Stimulated activated CD8-positive, alpha-beta memory T cell treated with anti-CD3 and anti-CD28 coated beads, Interleukin-4, amount 100 ng/mL, for 48 hours (primary cell): Measurements from ENCODE around the gene GUCY2D.
A peak's percentile ranks its signal among the peaks of the same experiment; 100 is the strongest.

ENCODE experiments used
- DNase-seq: peaks from one replicate; pipeline ENCODE4 v3.0.0-alpha.2; 2020

The GUCY2D gene

DNA sequence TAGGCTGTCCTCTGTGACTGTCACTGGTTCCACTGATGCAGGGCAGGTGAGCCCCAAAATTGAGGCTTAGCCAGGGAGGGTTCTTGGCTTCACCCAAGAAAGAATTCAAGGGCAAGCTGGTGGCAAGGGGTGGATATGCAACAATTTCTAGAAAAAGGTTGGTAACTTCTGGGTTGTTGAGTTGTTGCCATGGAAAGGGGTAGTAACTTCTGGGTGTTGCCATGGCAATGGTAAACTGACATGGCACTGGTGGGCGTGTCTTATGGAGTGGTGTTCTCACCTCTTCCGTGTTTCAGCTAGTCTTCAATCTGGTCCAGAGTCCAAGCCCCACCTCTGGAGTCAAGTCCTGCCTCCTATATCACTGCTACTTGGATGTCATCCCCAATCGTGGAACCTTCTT lies 9.5 kb upstream of the GUCY2D start:
- no peak for DNase-seq

DNA sequence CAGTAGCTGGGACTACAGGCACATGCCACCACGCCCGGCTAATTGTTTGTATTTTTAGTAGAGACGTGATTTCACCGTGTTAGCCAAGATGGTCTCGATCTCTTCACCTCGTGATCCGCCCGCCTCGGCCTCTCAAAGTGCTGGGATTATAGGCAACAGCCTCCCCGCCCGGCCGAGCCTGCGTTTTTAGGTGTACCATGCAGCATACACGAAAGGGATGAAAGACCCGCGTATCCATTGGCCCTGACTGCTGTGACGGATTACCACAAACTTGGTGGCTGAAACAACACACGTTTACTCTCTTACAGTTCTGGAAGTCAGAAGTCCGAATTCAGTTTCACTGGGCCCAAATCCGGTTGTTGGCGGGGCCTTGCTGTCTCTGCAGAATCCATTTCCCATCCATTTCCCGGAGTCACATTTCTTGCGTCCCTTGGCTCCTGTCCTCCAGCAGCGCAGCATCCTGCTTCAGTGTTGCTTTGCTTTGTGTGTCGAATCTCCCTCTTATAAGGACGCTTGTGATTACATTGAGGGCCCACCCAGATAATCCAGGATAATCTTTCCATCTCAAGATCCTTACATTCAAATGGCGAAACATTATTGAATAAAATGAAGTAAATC lies 8.3 kb upstream of the GUCY2D start:
- DNase-seq: no peak

GRCh38 chr17:7995724-7996123 lies 6.7 kb upstream of the GUCY2D start:
- DNase-seq: no peak

DNA sequence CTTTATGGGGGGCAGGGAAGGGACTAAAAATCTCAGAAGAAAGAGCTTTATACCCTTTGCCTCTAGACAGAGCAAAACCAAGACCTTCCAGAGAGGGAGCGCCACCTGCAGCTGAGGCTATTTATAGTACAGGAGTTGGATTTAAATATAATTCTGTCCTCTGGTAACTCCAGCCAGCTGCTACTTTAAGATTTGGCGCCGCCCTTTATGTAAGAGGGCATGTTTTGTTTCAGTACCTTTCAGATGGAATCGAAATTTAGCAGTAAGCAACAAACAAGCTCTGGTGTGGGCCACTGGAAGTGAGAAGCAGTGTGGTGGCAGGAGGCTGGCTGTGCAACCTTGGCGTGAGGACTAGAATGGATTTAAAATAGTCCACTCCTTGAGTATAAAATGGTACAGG lies 5.2 kb upstream of the GUCY2D start:
- peak; percentile 47 for DNase-seq

- DNase-seq: no peak
Measured at GRCh38 chr17:8002721-8003593, 542 bp downstream of the GUCY2D start.

GRCh38 chr17:8003594-8004181 lies 1.3 kb downstream of the GUCY2D start:
- no peak for DNase-seq

DNA sequence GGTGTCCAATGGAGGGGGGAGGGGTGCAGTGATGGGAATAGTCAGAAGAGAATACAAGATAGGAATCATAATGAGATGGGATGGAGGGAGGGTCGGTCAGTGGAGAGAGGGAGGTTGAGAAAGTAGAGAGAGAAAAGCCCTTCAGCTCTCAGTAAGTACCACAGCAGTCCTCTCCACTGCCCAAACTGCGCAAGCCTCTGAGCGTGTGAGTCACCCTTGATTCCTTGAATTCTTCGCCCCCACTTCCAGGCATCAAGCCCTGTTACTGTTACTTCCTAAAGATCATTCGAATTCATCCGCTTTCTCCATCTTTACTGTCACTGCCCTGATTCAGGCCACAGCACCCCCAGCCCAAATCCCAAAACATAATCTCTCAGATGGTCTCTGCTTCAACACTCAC lies 2.5 kb downstream of the GUCY2D start:
- DNase-seq: no peak

- no peak for DNase-seq
Measured at GRCh38 chr17:8005357-8005756, 2.9 kb downstream of the GUCY2D start.

DNA sequence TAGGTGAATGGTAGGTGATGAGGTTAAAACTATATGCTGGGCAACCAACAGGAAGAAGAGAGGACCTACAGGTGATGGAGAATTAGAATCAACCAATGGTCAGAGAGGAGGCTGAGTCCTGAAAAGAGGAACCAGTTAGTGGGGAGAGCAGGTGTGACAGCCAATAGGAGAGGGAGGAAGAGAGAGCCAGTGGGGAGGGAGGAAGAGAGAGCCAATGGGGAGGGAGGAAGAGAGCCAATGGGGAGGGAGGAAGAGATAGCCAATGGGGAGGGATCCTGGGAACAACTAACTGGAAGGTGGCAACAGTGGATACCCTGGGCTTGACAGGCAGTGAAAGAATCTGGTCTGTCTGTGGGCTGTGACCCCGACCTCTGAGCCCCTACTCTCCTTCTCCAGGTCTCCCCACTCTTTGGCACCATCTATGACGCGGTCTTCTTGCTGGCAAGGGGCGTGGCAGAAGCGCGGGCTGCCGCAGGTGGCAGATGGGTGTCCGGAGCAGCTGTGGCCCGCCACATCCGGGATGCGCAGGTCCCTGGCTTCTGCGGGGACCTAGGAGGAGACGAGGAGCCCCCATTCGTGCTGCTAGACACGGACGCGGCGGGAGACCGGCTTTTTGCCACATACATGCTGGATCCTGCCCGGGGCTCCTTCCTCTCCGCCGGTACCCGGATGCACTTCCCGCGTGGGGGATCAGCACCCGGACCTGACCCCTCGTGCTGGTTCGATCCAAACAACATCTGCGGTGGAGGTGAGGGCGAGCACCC lies 3.7 kb downstream of the GUCY2D start:
- no peak for DNase-seq

DNA sequence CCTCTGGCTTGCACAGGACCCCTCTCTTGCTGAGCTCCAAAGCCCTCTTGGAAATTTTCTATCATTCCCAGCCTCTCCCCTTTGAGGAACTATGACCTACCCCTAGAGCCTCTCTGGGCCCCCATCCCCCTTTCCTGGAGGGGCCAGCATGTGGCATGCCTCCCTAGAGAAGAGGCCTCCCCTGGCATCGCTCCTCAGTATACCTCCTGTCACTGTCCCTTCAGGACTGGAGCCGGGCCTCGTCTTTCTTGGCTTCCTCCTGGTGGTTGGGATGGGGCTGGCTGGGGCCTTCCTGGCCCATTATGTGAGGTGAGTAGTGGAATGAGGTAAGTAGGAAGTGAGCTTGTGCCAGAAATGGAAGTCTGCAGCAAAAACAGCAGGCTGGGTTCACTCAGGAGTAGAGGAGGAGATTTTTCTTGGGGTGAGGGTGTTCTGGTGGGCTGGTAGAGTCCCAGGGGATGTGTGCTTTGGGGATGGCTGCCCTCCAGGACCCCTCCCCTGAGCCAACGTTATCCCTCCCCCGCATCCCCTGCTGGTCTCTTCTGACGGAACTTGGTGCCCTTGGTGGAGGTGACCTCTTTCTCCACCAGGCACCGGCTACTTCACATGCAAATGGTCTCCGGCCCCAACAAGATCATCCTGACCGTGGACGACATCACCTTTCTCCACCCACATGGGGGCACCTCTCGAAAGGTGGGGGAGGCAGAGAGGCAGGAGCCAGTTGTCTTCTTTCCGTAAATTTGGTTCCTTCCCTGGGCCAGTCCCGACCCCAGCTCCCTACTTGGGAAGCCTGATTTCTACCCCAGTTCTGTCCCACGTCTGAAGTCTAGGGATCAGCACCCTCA lies 4.6 kb downstream of the GUCY2D start:
- no peak for DNase-seq

GRCh38 chr17:8007836-8008235 lies 5.4 kb downstream of the GUCY2D start:
- no peak for DNase-seq

DNA sequence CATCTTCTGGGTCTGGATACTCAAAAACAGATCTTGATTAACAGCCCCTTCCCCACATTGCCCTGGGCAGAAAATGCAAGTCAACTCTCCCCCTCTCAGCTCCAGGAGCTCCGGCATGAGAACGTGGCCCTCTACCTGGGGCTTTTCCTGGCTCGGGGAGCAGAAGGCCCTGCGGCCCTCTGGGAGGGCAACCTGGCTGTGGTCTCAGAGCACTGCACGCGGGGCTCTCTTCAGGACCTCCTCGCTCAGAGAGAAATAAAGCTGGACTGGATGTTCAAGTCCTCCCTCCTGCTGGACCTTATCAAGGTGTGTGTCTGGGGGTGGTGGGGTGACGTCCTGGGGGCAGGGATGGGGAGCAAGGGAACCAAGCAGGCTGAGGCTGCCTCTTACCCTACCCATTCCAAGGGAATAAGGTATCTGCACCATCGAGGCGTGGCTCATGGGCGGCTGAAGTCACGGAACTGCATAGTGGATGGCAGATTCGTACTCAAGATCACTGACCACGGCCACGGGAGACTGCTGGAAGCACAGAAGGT lies 9.7 kb downstream of the GUCY2D start:
- no peak for DNase-seq

DNA sequence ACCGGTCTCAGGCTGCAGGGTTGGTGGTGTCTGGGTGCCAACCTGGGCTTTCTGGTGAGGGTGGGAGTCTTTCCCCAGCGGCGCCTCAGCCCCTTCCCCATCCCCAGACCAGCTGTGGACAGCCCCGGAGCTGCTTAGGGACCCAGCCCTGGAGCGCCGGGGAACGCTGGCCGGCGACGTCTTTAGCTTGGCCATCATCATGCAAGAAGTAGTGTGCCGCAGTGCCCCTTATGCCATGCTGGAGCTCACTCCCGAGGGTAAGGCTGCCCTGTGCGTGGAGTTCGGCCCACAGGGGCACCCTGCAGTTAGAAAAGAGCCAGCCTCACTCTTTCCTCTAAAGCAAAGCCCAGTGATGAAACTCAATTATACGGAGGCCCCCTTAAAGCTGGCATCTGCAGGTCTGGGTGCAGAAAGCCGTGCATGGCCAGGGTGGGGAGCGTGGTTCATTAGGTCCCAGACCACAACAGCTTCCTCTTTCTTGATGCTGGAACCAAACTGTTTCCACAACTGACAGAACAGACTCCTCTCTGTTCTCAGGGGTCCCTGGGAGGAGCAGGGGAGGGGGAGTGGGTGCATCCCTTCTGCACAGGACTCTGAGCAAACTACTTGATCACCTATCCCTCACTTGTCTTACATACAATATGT lies 10.7 kb downstream of the GUCY2D start:
- DNase-seq: no peak

DNA sequence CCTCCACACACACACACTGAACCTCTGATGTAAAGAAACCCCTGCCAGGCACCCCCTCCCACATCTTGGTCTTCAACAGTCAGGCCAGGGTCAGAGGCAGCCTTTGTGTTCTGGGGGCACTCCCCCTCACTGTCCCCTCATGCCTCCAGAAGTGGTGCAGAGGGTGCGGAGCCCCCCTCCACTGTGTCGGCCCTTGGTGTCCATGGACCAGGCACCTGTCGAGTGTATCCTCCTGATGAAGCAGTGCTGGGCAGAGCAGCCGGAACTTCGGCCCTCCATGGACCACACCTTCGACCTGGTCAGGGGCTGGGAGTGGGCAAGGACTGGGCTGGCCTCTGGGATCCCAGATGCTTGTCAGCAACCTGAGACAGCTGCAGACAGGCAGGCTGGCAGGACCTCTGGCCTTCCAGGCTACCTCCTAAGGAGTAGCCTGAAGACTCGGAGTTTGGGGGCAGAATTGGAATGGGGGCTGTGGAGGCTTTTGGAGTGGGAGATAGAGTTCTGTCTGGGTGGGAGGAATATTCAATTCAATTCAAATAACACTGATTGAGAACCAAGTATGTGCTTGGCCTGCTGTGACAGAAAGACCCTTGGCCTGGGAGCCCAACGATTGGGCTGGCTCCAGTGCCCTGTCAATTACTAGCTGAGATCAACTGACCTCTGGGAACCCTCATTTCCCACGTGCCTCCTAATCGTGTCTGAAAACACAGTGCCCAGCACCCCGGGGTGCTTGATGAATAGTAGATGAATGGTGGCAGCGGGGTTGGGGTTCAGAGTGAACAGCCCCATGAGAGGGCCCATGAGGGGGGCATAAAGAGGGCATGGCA lies 11.5 kb downstream of the GUCY2D start:
- DNase-seq: no peak

DNA sequence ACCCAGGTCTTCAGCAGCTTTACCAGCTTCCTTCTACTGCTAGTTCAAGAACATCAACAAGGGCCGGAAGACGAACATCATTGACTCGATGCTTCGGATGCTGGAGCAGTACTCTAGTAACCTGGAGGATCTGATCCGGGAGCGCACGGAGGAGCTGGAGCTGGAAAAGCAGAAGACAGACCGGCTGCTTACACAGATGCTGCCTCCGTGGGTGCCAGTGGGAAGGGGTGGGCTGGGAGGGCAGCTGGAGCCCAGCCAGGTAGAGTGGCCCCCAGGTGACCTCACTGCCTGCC lies 12.1 kb downstream of the GUCY2D start:
- DNase-seq: no peak

DNA sequence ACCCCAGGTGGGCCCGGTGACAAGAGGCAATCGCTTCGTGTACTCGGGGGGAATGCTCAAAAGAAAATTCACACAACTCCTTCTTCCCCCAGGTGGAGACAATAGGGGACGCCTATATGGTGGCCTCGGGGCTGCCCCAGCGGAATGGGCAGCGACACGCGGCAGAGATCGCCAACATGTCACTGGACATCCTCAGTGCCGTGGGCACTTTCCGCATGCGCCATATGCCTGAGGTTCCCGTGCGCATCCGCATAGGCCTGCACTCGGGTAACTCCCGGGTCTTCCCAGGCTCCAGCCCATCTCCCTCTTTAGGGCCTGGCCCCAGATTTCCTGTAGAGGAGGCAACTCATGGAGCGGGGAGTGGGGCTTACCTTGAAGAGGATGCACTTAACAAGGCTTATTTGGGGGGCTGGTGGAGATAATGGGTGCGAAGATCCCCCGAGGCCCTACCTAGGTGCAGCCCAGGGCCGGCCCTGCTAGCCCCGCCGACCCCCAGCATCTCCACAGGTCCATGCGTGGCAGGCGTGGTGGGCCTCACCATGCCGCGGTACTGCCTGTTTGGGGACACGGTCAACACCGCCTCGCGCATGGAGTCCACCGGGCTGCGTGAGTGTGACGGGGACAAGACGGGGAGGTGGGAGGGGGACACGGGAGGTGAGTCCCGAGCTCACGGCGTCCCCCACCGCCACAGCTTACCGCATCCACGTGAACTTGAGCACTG lies 13.0 kb downstream of the GUCY2D start:
- no peak for DNase-seq

GRCh38 chr17:8015957-8016631 lies 13.7 kb downstream of the GUCY2D start:
- peak; percentile 51 for DNase-seq

DNA sequence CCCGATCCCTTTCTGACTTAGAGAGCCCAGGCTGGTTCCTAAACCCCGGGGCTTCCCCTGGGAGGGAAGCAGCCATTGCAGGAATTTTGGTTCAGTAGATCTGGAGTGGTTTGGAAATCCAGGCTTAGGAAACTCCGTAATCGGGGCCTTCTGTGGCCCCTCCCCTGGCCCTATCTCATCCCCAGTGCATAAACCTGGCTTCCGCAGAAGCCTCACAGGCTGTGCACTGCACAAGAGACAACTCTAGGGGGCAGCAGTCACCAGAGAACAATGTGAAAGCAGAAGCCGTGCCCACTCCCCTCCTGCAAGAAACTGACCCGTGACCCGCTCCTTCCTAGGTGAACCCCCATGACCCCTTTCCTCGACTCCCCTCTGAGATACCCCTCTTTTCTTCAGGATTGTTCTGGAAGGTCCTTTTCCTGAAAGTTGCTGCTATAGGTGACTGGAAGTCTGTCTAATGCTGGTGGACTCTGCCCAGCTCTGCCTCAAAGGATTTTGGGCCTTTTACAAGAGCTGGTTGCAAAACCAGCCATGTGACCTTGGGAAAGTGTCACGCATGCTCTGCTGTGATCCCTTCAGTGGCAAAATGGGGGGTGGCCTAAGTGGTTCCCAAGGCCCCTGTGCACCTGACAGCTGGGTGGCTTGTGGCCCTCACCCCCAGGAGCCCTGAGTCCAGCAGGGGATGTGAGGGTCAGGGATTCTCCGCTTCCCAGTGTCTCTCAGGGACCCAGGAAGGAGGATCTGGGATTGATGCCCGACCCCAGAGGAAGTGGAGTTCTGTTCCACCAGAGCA lies 14.4 kb downstream of the GUCY2D start:
- DNase-seq: peak; percentile 74

GRCh38 chr17:8018436-8018835 lies 16.0 kb downstream of the GUCY2D start:
- no peak for DNase-seq
